Left lung (tissue), 10 donors: Measurements from ENCODE around the gene VPS51. TPM values are rescaled to one million over a fixed set of nuclear protein-coding genes. Genes with fewer than 3 reads are reported as not detected.

Experiments used
- ATAC-seq: fragments of 200-7000 bp; cut with Tn5 transposase; one replicate; pipeline ENCODE4 v1.9.1; 2020; ENCODE audit warnings: moderate library complexity
- DNase-seq, 4 donors: peaks; one replicate each; pipeline ENCODE4 v3.0.0-alpha.2; 2013 to 2020
- H3K27ac ChIP-seq, 2 donors: fragments of 200-600 bp; sonication (generic) in 1 of 2; one replicate each; pipeline versions ENCODE4 v1.5.0 to v1.8.0; 2020 to 2021
- H3K27me3 ChIP-seq, 2 donors: fragments of 200-600 bp; sonication (generic) in 1 of 2; one replicate each; pipeline versions ENCODE4 v1.5.0 to v1.8.0; 2020 to 2021
- H3K36me3 ChIP-seq, 2 donors: fragments of 200-600 bp; sonication (generic) in 1 of 2; one replicate each; pipeline versions ENCODE4 v1.5.0 to v1.8.0; 2020 to 2021
- H3K4me1 ChIP-seq, 2 donors: fragments of 200-600 bp; one replicate each; pipeline ENCODE4 v1.8.0; 2021
- H3K4me3 ChIP-seq, 2 donors: fragments of 200-600 bp; sonication (generic) in 1 of 2; one replicate each; pipeline versions ENCODE4 v1.5.0 to v1.8.0; 2020 to 2021; ENCODE audit warnings: mild to moderate bottlenecking in 1 of 2
- H3K9me3 ChIP-seq, 2 donors: fragments of 200-600 bp; sonication (generic) in 1 of 2; one replicate each; pipeline versions ENCODE4 v1.5.0 to v1.8.0; 2020 to 2021
- intact Hi-C, 2 donors: fragments of 100-400 bp; cut with DNase I; formaldehyde crosslinking; loops; one replicate each; pipeline versions ENCODE4 v1.11.2 to v1.14.2; 2022
- polyA plus RNA-seq, 6 donors: library from polyadenylated mRNA; unstranded; fragments of 120-200 nt; gene quantifications; one replicate each; pipeline ENCODE4 v1.2.1, GENCODE V29; 2013; ENCODE audit not compliant: insufficient read length in 6 of 6
- total RNA-seq, 2 donors: library from RNA; stranded (reverse); fragmentation: NEBNext Ultra II Directional; extraction: Animal tissue kit (Norgen Biotek cat#: 25700); gene quantifications; one replicate each; pipeline ENCODE4 v1.2.1, GENCODE V29; 2021
- TF ChIP-seq, protein P1 (sequence below), 2 donors: fragments of 200-600 bp; sonication (generic) in 1 of 2; IDR thresholded peaks; one replicate each; pipeline versions ENCODE4 v1.5.0 to v1.8.0; 2021; ENCODE audit warnings: antibody characterized with exemption in 2 of 2
- donor health status: DM: no; HTN: yes; CAD: no.
- donor health status: DM: no; HTN: no; CAD: no.

Gene VPS51
- total and polyA plus RNA-seq, 8 donors = 79.4 to 143 (median 108) TPM

DNA sequence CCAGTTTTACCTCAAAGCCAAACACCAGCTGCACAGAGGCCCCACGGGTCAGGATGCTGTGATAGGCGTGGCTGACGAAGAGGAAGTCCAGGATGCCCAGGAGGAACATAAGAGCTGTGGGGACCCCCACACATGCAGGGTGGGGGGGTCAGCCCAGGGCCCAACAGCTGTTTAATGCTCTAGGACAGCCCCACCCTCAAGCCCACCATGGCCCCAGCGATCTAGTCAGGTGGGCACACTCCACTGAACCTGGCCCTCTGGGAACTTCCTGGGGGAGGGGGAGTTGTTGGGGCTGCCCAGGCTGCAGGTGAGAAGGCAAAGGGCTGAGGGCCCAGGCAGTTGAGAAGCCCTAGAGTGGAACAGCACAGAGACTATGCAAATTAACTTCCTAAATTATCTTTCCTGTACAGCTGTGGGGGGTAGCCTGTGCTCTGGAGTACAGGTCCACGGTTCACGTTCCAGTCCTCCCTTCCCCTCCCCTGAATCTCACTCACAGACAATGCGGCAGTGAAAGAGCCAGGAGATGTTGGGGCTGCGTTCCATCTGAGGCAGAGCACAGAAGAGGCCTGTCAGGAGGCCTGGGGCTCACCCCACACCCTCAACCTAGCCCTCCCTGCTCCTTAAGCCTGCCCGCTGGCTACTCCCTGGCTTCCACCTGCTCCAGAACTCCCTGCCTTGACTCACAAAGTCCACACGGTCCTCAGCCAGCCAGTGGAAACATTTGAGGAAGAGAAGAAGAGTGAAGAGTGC lies 36.4 kb downstream of the VPS51 start:
- TF ChIP-seq, protein P1, sequence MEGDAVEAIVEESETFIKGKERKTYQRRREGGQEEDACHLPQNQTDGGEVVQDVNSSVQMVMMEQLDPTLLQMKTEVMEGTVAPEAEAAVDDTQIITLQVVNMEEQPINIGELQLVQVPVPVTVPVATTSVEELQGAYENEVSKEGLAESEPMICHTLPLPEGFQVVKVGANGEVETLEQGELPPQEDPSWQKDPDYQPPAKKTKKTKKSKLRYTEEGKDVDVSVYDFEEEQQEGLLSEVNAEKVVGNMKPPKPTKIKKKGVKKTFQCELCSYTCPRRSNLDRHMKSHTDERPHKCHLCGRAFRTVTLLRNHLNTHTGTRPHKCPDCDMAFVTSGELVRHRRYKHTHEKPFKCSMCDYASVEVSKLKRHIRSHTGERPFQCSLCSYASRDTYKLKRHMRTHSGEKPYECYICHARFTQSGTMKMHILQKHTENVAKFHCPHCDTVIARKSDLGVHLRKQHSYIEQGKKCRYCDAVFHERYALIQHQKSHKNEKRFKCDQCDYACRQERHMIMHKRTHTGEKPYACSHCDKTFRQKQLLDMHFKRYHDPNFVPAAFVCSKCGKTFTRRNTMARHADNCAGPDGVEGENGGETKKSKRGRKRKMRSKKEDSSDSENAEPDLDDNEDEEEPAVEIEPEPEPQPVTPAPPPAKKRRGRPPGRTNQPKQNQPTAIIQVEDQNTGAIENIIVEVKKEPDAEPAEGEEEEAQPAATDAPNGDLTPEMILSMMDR (IDR thresholded peaks at IDR 0.05) = no peak
- peak in 1 of 4 donors; percentile 29 for DNase-seq
- H3K27me3 ChIP-seq = no peaks in the 10 kb centered on the region
- peak overlapping the region; percentile 84 to 98 for H3K4me3 ChIP-seq
- H3K4me1 ChIP-seq = peaks cover 16 to 32% of the 10 kb centered on the region in 2 donors
- peak overlapping the region in 1 of 2 donors; percentile 13 for H3K27ac ChIP-seq
- intact Hi-C loops = no loop called here
- H3K36me3 ChIP-seq = peaks cover 0 to 56% of the 10 kb centered on the region in 2 donors
- no peak for ATAC-seq
- H3K9me3 ChIP-seq = no peaks in the 10 kb centered on the region

DNA sequence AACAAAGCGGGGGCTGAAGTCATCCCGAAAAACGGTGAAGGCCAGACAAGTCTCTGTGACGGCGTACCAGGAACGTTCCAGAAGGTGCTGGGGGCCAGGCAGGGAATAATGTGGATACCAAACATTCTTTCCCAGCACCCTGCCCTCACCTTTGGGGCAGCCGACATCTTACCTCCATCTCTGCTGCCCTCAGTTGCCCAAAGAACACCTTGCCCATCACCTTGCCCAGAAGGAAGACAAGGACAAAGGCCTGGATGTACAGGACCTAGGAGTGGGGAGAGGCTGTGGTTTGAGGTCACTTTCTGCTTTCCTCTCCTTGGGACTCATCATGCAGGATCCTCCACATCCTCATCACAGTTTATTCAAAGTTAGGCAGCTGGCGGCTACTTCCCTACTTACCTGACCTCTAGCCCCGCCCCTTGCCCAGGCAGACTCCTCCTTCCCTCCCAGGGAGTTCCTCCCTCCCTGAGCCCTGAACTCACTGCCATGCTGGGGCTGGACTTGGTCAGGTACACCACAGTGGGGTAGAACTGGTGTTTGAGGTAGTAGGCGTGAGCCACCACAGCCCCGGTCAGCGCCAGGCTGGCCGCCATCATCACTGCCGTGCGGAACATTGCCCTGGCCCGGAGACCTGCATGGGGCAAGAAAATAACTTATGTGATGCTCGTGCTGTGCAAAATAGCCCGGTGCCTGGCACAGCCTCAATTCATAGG lies 37.1 kb downstream of the VPS51 start:
- TF ChIP-seq, protein P1 (IDR thresholded peaks at IDR 0.05) = no peak
- Histone ChIP-seq H3K36me3 (peaks cover 0 to 48% of the 10 kb centered on the region in 2 donors), H3K27ac (peak overlapping the region in 1 of 2 donors; percentile 98), H3K4me1 (peaks cover 16 to 32% of the 10 kb centered on the region in 2 donors), H3K4me3 (peak overlapping the region; percentile 84 to 98), H3K27me3 (no peaks in the 10 kb centered on the region), H3K9me3 (no peaks in the 10 kb centered on the region)
- DNase-seq (peak in 2 of 4 donors; percentile 80 to 93), ATAC-seq (peak; percentile 39)
- intact Hi-C loops = no loop called here

DNA sequence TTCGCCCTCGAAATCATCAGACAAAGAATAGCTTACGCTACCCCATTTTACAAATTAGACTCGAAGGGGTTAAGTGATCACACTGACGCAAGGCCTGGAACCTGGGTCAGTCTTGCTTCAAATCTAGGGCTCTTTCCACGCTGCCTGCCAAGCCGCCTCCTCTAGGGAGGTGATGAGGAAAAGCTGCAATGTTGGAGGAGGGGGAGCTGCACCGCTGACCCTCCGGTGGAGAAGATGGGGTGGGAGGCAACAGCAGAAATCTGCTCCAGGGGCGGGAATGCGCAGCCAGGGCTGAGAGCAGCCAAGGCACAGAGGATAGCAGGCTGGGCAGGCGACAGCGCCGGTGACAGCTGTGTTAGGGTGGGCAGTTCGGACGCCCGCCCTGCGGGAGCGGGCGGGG lies 37.7 kb downstream of the VPS51 start:
- TF ChIP-seq, protein P1 (IDR thresholded peaks at IDR 0.05) = no peak
- Histone ChIP-seq H3K27ac (peak overlapping the region; percentile 98), H3K4me1 (peaks cover 16 to 32% of the 10 kb centered on the region in 2 donors), H3K4me3 (peak overlapping the region; percentile 84 to 98), H3K27me3 (no peaks in the 10 kb centered on the region), H3K36me3 (peaks cover 0 to 43% of the 10 kb centered on the region in 2 donors), H3K9me3 (no peaks in the 10 kb centered on the region)
- ATAC-seq (peak; percentile 0), DNase-seq (peak in 2 of 4 donors; percentile 40 to 46)
- intact Hi-C loops = no loop called here

DNA sequence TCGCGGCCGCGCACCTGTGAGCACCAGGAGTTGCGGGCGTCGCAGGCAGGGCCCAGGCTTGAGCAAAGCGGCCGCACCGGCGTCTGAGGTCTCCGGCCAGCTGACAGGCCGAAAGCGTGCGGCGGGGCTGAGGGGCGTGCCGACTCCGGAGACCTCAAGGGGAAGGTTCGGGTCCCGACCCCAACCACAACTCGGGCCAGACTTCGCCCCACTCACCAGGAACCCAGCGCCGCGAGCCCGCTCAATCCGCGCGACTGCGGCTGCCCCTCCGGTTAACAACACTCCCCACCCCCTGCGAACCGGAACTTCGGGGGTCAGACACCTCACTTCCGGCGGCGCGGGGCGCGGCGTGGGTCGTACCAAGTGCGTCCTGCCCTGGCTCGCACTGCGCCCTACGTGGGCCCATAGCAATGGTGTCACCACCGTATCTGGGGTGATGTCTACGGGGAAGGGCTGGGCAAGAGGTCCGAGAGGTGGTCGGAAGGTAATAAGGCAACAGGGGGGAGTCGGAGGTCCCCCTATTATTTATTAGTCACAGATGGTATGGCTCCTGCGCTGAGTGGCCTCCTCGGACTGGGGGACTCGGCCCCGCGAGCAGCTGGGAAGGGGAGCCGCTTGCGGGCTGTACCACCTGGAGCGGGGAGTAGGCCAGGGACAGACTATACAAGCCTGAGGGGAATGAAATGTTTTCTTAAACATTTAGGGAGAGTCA lies 38.4 kb downstream of the VPS51 start, which contains the start of gene SYVN1:
Gene SYVN1, minus strand, starts transcription at position 280 of the 712 bp plus-strand sequence. CDS start 918 bp downstream, outside the sequence.
- DNase-seq = peak; percentile 92 to 96 (median 94)
- Histone ChIP-seq H3K4me1 (peaks cover 16 to 32% of the 10 kb centered on the region in 2 donors), H3K9me3 (no peaks in the 10 kb centered on the region), H3K36me3 (peaks cover 0 to 36% of the 10 kb centered on the region in 2 donors), H3K4me3 (peak within 1 kb of the TSS; percentile 84 to 98), H3K27ac (peak within 1 kb of the TSS; percentile 98), H3K27me3 (no peaks in the 10 kb centered on the region)
- TF ChIP-seq, protein P1 (IDR thresholded peaks at IDR 0.05) = no peak
- peak; percentile 90 for ATAC-seq
- intact Hi-C loops = no loop called here
